Naive B cell (primary cell): ENCODE results near the gene RNF123. TPM values are rescaled to one million over a fixed set of nuclear protein-coding genes. Genes with fewer than 3 reads are reported as not detected.

ENCODE experiments used
- ATAC-seq, 2 donors: fragments of 150-1000 bp; cut with Tn5 transposase; 2 replicates each; pipeline ENCODE4 v1.10.0; 2021; ENCODE audit warnings: low read depth in 2 of 2, mild to moderate bottlenecking in 2 of 2, moderate library complexity in 2 of 2
- DNase-seq: peaks from one replicate; pipeline ENCODE4 v3.0.0; 2022
- H3K27ac Mint-ChIP-seq, 6 donors: one replicate each; pipeline ENCODE4 v1.8.0; 2020 to 2022; ENCODE audit warnings: mild to moderate bottlenecking in 6 of 6, mixed read lengths in 6 of 6, moderate library complexity in 5 of 6, inconsistent platforms in 2 of 6
- H3K27me3 Mint-ChIP-seq, 3 donors: one replicate each; pipeline ENCODE4 v1.8.0; 2021 to 2022; ENCODE audit warnings: mixed read lengths in 3 of 3, mild to moderate bottlenecking in 1 of 3
- H3K36me3 Mint-ChIP-seq, 2 donors: one replicate each; pipeline ENCODE4 v1.8.0; 2020 to 2022; ENCODE audit warnings: mixed read lengths in 2 of 2, inconsistent platforms in 1 of 2, mild to moderate bottlenecking in 1 of 2
- H3K4me1 Mint-ChIP-seq, 3 donors: one replicate each; pipeline ENCODE4 v1.8.0; 2020 to 2022; ENCODE audit warnings: mixed read lengths in 3 of 3, inconsistent platforms in 1 of 3, mild to moderate bottlenecking in 1 of 3, moderate library complexity in 1 of 3
- H3K4me3 Mint-ChIP-seq, 8 donors: one replicate each; pipeline ENCODE4 v1.8.0; 2020 to 2022; ENCODE audit warnings: mild to moderate bottlenecking in 8 of 8, mixed read lengths in 8 of 8, moderate library complexity in 8 of 8, inconsistent platforms in 2 of 8
- H3K9me3 Mint-ChIP-seq, 7 donors: one replicate each; pipeline ENCODE4 v1.8.0; 2020 to 2022; ENCODE audit warnings: mixed read lengths in 7 of 7, mild to moderate bottlenecking in 5 of 7, inconsistent platforms in 2 of 7, moderate library complexity in 1 of 7
- polyA plus RNA-seq, 6 donors: library from polyadenylated mRNA; unstranded; fragments of 300-500 nt; fragmentation: Illumina TruSeq; gene quantifications; one replicate each; pipeline ENCODE4 v1.2.3, GENCODE V29; 2021; ENCODE audit warnings: low read depth in 6 of 6

The RNF123 gene
- polyA plus RNA-seq, 6 donors from 2014 or later: 5.7 to 19.5 (median 11.0) TPM

- H3K27ac Mint-ChIP-seq: peak overlapping the region in 2 of 6 donors; percentile 38 to 56
- DNase-seq: no peak
- no peaks in the 10 kb centered on the region for H3K4me1 Mint-ChIP-seq
- H3K4me3 Mint-ChIP-seq: no peak overlapping the region
- peaks cover 0 to 16% (median 14%) of the 10 kb centered on the region in 3 donors for H3K27me3 Mint-ChIP-seq
- H3K9me3 Mint-ChIP-seq: no peaks in the 10 kb centered on the region
- no peak for ATAC-seq
- no peaks in the 10 kb centered on the region for H3K36me3 Mint-ChIP-seq
Observed at GRCh38 chr3:49664300-49664699, 25.1 kb upstream of the RNF123 start.

- Mint-ChIP-seq H3K36me3 (no peaks in the 10 kb centered on the region), H3K4me3 (no peak overlapping the region)
Observed at GRCh38 chr3:49665822-49666519, 23.4 kb upstream of the RNF123 start.

GRCh38 chr3:49666592-49666991 lies 22.8 kb upstream of the RNF123 start:
- ATAC-seq: no peak
- peaks cover 0 to 16% (median 7%) of the 10 kb centered on the region in 3 donors for H3K27me3 Mint-ChIP-seq
- H3K4me3 Mint-ChIP-seq: no peak overlapping the region
- DNase-seq: no peak
- no peaks in the 10 kb centered on the region for H3K36me3 Mint-ChIP-seq
- H3K4me1 Mint-ChIP-seq: peaks cover under 1 to 5% (median 4%) of the 10 kb centered on the region in 3 donors
- no peaks in the 10 kb centered on the region for H3K9me3 Mint-ChIP-seq
- no peak overlapping the region for H3K27ac Mint-ChIP-seq

More at GRCh38 chr3:49665822-49666519, 23.4 kb upstream of the RNF123 start:
- Mint-ChIP-seq H3K27me3 (peaks cover 0 to 16% (median 12%) of the 10 kb centered on the region in 3 donors), H3K4me1 (peaks cover 0 to 2% (median 0%) of the 10 kb centered on the region in 3 donors), H3K27ac (no peak overlapping the region), H3K9me3 (no peaks in the 10 kb centered on the region)
- no peak for DNase-seq
- no peak for ATAC-seq

- ATAC-seq (no peak), DNase-seq (no peak)
- peaks cover 9 to 12% (median 10%) of the 10 kb centered on the region in 3 donors for H3K4me1 Mint-ChIP-seq
- no peak overlapping the region for H3K4me3 Mint-ChIP-seq
- H3K9me3 Mint-ChIP-seq: no peaks in the 10 kb centered on the region
- peaks cover 0 to 16% (median 7%) of the 10 kb centered on the region in 3 donors for H3K27me3 Mint-ChIP-seq
- no peaks in the 10 kb centered on the region for H3K36me3 Mint-ChIP-seq
- peak overlapping the region in 1 of 6 donors; percentile 44 for H3K27ac Mint-ChIP-seq
Observed at GRCh38 chr3:49667701-49668413, 21.5 kb upstream of the RNF123 start.

GRCh38 chr3:49668414-49668797 lies 21.0 kb upstream of the RNF123 start:
- peaks cover 12 to 15% (median 14%) of the 10 kb centered on the region in 3 donors for H3K4me1 Mint-ChIP-seq
- peaks cover 0 to 16% (median 7%) of the 10 kb centered on the region in 3 donors for H3K27me3 Mint-ChIP-seq
- no peaks in the 10 kb centered on the region for H3K9me3 Mint-ChIP-seq
- no peak overlapping the region for H3K4me3 Mint-ChIP-seq
- no peak for DNase-seq
- H3K36me3 Mint-ChIP-seq: no peaks in the 10 kb centered on the region
- ATAC-seq: no peak
- H3K27ac Mint-ChIP-seq: peak overlapping the region in 1 of 6 donors; percentile 44

- H3K27me3 Mint-ChIP-seq: peaks cover 0 to 14% (median 7%) of the 10 kb centered on the region in 3 donors
- DNase-seq (no peak), ATAC-seq (no peak)
- peaks cover 14 to 19% (median 18%) of the 10 kb centered on the region in 3 donors for H3K4me1 Mint-ChIP-seq
- peak overlapping the region in 1 of 8 donors; percentile 43 for H3K4me3 Mint-ChIP-seq
- H3K36me3 Mint-ChIP-seq: no peaks in the 10 kb centered on the region
- H3K9me3 Mint-ChIP-seq: no peaks in the 10 kb centered on the region
- no peak overlapping the region for H3K27ac Mint-ChIP-seq
Observed at GRCh38 chr3:49668861-49669260, 20.5 kb upstream of the RNF123 start.

GRCh38 chr3:49669352-49669751 lies 20.0 kb upstream of the RNF123 start:
- H3K27ac Mint-ChIP-seq: no peak overlapping the region
- H3K4me3 Mint-ChIP-seq: peak overlapping the region in 2 of 8 donors; percentile 29 to 43
- H3K36me3 Mint-ChIP-seq: no peaks in the 10 kb centered on the region
- H3K27me3 Mint-ChIP-seq: peaks cover 0 to 9% (median 7%) of the 10 kb centered on the region in 3 donors
- DNase-seq: no peak
- no peaks in the 10 kb centered on the region for H3K9me3 Mint-ChIP-seq
- no peak for ATAC-seq
- peaks cover 15 to 24% (median 20%) of the 10 kb centered on the region in 3 donors for H3K4me1 Mint-ChIP-seq

- no peaks in the 10 kb centered on the region for H3K9me3 Mint-ChIP-seq
- DNase-seq: no peak
- no peak overlapping the region for H3K4me3 Mint-ChIP-seq
- peaks cover 26 to 33% (median 29%) of the 10 kb centered on the region in 3 donors for H3K4me1 Mint-ChIP-seq
- no peak overlapping the region for H3K27ac Mint-ChIP-seq
- peaks cover 0 to 7% (median under 1%) of the 10 kb centered on the region in 3 donors for H3K27me3 Mint-ChIP-seq
- ATAC-seq: no peak
- no peaks in the 10 kb centered on the region for H3K36me3 Mint-ChIP-seq
Observed at GRCh38 chr3:49670940-49671290, 18.4 kb upstream of the RNF123 start.

- DNase-seq (peak; percentile 53), ATAC-seq (no peak)
- Mint-ChIP-seq H3K4me1 (peaks cover 26 to 33% (median 32%) of the 10 kb centered on the region in 3 donors), H3K27ac (peak overlapping the region in 2 of 6 donors; percentile 71 to 93), H3K27me3 (peaks cover 0 to 7% (median 0%) of the 10 kb centered on the region in 3 donors), H3K36me3 (no peaks in the 10 kb centered on the region), H3K9me3 (no peaks in the 10 kb centered on the region), H3K4me3 (peak overlapping the region in 7 of 8 donors; percentile 26 to 88 (median 68))
Observed at GRCh38 chr3:49671291-49672288, 17.8 kb upstream of the RNF123 start.

- Mint-ChIP-seq H3K9me3 (no peaks in the 10 kb centered on the region), H3K27ac (peak overlapping the region; percentile 44 to 99 (median 98)), H3K4me3 (peak overlapping the region; percentile 93 to 98 (median 96)), H3K27me3 (peaks cover 0 to 4% (median 0%) of the 10 kb centered on the region in 3 donors), H3K4me1 (peaks cover 26 to 33% (median 32%) of the 10 kb centered on the region in 3 donors), H3K36me3 (peaks cover 0 to 2% of the 10 kb centered on the region in 2 donors)
- no peak for DNase-seq
- no peak for ATAC-seq
Observed at GRCh38 chr3:49673121-49673714, 16.1 kb upstream of the RNF123 start.

GRCh38 chr3:49673715-49674496 lies 15.5 kb upstream of the RNF123 start, which contains the start of gene APEH:
APEH (plus strand) TSS chr3:49674351; CDS start chr3:49674402, 51 bp downstream.
- peak; percentile 83 to 85 for ATAC-seq
- Mint-ChIP-seq H3K27me3 (no peaks in the 10 kb centered on the region), H3K27ac (peak within 1 kb of the TSS; percentile 97 to 99 (median 98)), H3K36me3 (peaks cover 0 to 4% of the 10 kb centered on the region in 2 donors), H3K4me3 (peak within 1 kb of the TSS; percentile 93 to 98 (median 96)), H3K4me1 (peaks cover 26 to 33% (median 32%) of the 10 kb centered on the region in 3 donors), H3K9me3 (no peaks in the 10 kb centered on the region)
- peak; percentile 99 for DNase-seq

- H3K27me3 Mint-ChIP-seq: no peaks in the 10 kb centered on the region
- no peak for DNase-seq
- H3K27ac Mint-ChIP-seq: peak overlapping the region in 4 of 6 donors; percentile 93 to 99 (median 98)
- peaks cover 26 to 33% (median 32%) of the 10 kb centered on the region in 3 donors for H3K4me1 Mint-ChIP-seq
- H3K4me3 Mint-ChIP-seq: peak overlapping the region; percentile 93 to 98 (median 96)
- no peaks in the 10 kb centered on the region for H3K9me3 Mint-ChIP-seq
- peak; percentile 1 to 5 for ATAC-seq
- peaks cover 1 to 4% of the 10 kb centered on the region in 2 donors for H3K36me3 Mint-ChIP-seq
Observed at GRCh38 chr3:49674497-49674983, 14.8 kb upstream of the RNF123 start.
